ENCODE measurements around the gene SOX6.

DNA sequence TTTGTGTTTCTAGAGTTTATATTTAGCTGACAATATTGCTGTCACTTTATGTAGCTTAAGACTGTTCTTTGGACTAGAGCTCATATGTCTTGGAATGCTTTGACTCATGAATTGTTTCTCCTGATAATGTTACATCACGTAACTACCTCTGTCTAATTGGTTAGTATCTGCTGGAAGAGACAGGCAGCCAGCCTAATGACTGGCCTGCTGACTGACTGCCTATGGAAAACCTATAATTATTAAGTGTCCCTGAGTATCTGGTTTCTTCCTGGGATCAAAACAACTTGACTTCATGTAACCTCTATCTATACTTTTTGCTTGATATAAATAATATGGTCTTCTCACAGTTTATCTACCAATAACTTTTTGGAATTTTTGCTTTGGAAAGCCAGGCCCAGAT is 9.4 kb downstream of the SOX6 start:
- no peak for TF ChIP-seq POLR2AphosphoS5 (IDR thresholded peaks at IDR 0.05; ENCODE audit: low read depth, low read length)
- TF ChIP-seq FOXP2 (optimal IDR thresholded peaks at IDR 0.05; ENCODE audit: borderline replicate concordance, extremely low read depth, extremely low read length, insufficient read depth), result no peak
- no peak for TF ChIP-seq TAF1 (IDR thresholded peaks at IDR 0.05; ENCODE audit: borderline replicate concordance, insufficient read depth, low read length)
- TF ChIP-seq, protein P1, sequence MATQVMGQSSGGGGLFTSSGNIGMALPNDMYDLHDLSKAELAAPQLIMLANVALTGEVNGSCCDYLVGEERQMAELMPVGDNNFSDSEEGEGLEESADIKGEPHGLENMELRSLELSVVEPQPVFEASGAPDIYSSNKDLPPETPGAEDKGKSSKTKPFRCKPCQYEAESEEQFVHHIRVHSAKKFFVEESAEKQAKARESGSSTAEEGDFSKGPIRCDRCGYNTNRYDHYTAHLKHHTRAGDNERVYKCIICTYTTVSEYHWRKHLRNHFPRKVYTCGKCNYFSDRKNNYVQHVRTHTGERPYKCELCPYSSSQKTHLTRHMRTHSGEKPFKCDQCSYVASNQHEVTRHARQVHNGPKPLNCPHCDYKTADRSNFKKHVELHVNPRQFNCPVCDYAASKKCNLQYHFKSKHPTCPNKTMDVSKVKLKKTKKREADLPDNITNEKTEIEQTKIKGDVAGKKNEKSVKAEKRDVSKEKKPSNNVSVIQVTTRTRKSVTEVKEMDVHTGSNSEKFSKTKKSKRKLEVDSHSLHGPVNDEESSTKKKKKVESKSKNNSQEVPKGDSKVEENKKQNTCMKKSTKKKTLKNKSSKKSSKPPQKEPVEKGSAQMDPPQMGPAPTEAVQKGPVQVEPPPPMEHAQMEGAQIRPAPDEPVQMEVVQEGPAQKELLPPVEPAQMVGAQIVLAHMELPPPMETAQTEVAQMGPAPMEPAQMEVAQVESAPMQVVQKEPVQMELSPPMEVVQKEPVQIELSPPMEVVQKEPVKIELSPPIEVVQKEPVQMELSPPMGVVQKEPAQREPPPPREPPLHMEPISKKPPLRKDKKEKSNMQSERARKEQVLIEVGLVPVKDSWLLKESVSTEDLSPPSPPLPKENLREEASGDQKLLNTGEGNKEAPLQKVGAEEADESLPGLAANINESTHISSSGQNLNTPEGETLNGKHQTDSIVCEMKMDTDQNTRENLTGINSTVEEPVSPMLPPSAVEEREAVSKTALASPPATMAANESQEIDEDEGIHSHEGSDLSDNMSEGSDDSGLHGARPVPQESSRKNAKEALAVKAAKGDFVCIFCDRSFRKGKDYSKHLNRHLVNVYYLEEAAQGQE (IDR thresholded peaks at IDR 0.05; ENCODE audit: insufficient read depth in 1 of 2, low read depth in 2 of 2, low read length in 2 of 2), result no peak
